Endothelial cell of umbilical vein (primary cell): ENCODE data around the gene EHD2. TPM values are rescaled to one million over a fixed set of nuclear protein-coding genes. Genes with fewer than 3 reads are reported as not detected.

ENCODE experiments used
- BruUV-seq: library from RNA; stranded (reverse); fragments of 400-500 nt; replicated peaks from 2 replicates; lab custom pipeline; 2021; lab: Mats Ljungman, UMichigan
- CTCF ChIA-PET: fragments of 300-600, 350-600 bp; sonication (Branson Sonifier 250); formaldehyde crosslinking; loops from one replicate; lab custom pipeline; 2021; ENCODE audit warnings: antibody characterized with exemption, inconsistent platforms; lab: Charles Lee
- POLR2A ChIA-PET: fragments of 300-600, 350-600 bp; sonication (Branson Sonifier 250); formaldehyde crosslinking; loops from one replicate; lab custom pipeline; 2021; ENCODE audit warnings: antibody characterized with exemption, inconsistent platforms; lab: Charles Lee
- DNase-seq: peaks from one replicate; pipeline ENCODE4 v3.0.0-alpha.2; 2011; ENCODE audit warnings: low read depth, low spot score
- FAIRE-seq: peaks from 2 replicates; lab custom pipeline; 2011; peaks lifted over from hg19 to GRCh38; lab: Jason Lieb, UNC
- H2AFZ ChIP-seq: 2 replicates; pipeline ENCODE4 v1.6.0; 2012; ENCODE audit warnings: low read depth, low read length, control low read depth, inconsistent platforms
- H3K27ac ChIP-seq: 2 replicates; pipeline ENCODE4 v1.5.1; 2011; ENCODE audit warnings: low read depth, mild to moderate bottlenecking, control low read depth, low read length, moderate library complexity; ENCODE audit not compliant: insufficient read depth
- H3K27me3 ChIP-seq, 2 experiments: 2 replicates each; pipeline versions ENCODE4 v1.6.0 to v1.6.1; 2011; ENCODE audit warnings: low read length in 2 of 2, mixed read lengths in 1 of 2; ENCODE audit not compliant: control insufficient read depth in 2 of 2, insufficient read depth in 2 of 2
- H3K36me3 ChIP-seq, 2 experiments: 2 replicates in 1 of 2; 3 replicates in 1 of 2; pipeline ENCODE4 v1.5.1; 2011; ENCODE audit warnings: low read length in 2 of 2, mild to moderate bottlenecking in 1 of 2, moderate library complexity in 1 of 2; ENCODE audit not compliant: control insufficient read depth in 2 of 2, insufficient read depth in 2 of 2; ENCODE audit errors: extremely low read depth in 1 of 2
- H3K4me1 ChIP-seq: 3 replicates; pipeline ENCODE4 v1.5.1; 2011; ENCODE audit warnings: mild to moderate bottlenecking, low read length; ENCODE audit not compliant: control insufficient read depth, insufficient read depth; ENCODE audit errors: extremely low read depth
- H3K4me2 ChIP-seq: 2 replicates; pipeline ENCODE4 v1.6.1; 2011; ENCODE audit warnings: low read length, control low read depth, mixed read lengths; ENCODE audit not compliant: insufficient read depth
- H3K4me3 ChIP-seq, 3 experiments: fragments of 200-600 bp in 1 of 3; sonication (generic), shearing (Covaris generic) in 1 of 3; replicated peaks in 1 of 3; 2 replicates each; pipeline ENCODE4 v1.5.1; 2011 to 2016; ENCODE audit warnings: control low read depth in 3 of 3, low read length in 3 of 3, mild to moderate bottlenecking in 2 of 3, inconsistent platforms in 1 of 3, low read depth in 1 of 3, moderate library complexity in 1 of 3; ENCODE audit not compliant: insufficient read depth in 1 of 3
- H3K79me2 ChIP-seq: 2 replicates; pipeline ENCODE4 v1.6.0; 2012; ENCODE audit warnings: low read length, inconsistent platforms; ENCODE audit not compliant: control insufficient read depth, insufficient read depth
- H3K9ac ChIP-seq: replicated peaks from 2 replicates; pipeline ENCODE3; 2011; ENCODE audit warnings: low read length, control low read depth; ENCODE audit not compliant: insufficient read depth; ENCODE audit errors: extremely low read depth
- H3K9me1 ChIP-seq: replicated peaks from 3 replicates; pipeline ENCODE4 v1.6.0; 2011; ENCODE audit warnings: mild to moderate bottlenecking, low read length; ENCODE audit not compliant: control insufficient read depth, insufficient read depth; ENCODE audit errors: extremely low read depth
- H3K9me3 ChIP-seq: replicated peaks from 2 replicates; pipeline ENCODE4 v1.5.1; 2012; ENCODE audit warnings: low read length, inconsistent platforms; ENCODE audit not compliant: control insufficient read depth, insufficient read depth
- H4K20me1 ChIP-seq: replicated peaks from 2 replicates; pipeline ENCODE3; 2011; ENCODE audit warnings: mild to moderate bottlenecking, low read length; ENCODE audit not compliant: control insufficient read depth, insufficient read depth; ENCODE audit errors: extremely low read depth
- CTCF ChIP-seq, 2 donors: IDR thresholded peaks; 1 replicate in 1 of 2; 2 replicates in 1 of 2; pipeline ENCODE4 v1.5.1; 2011; ENCODE audit warnings: low read length in 2 of 2, mild to moderate bottlenecking in 2 of 2, moderate library complexity in 2 of 2, control low read depth in 1 of 2, inconsistent platforms in 1 of 2, low read depth in 1 of 2; ENCODE audit not compliant: insufficient read depth in 1 of 2; ENCODE audit errors: extremely low read depth in 1 of 2
- EZH2 ChIP-seq: IDR thresholded peaks from 2 replicates; pipeline ENCODE4 v1.6.1; 2012; ENCODE audit warnings: borderline replicate concordance, low read depth, mild to moderate bottlenecking, moderate library complexity, low read length, inconsistent platforms; ENCODE audit not compliant: severe bottlenecking
- FOS ChIP-seq: IDR thresholded peaks from 2 replicates; pipeline ENCODE4 v1.6.1; 2011; ENCODE audit warnings: mild to moderate bottlenecking, low read length, moderate library complexity, borderline replicate concordance; ENCODE audit not compliant: insufficient read depth
- GATA2 ChIP-seq: IDR thresholded peaks from 2 replicates; pipeline ENCODE4 v1.7.0; 2011; ENCODE audit warnings: low read depth, mild to moderate bottlenecking, moderate library complexity, mixed read lengths, low read length; ENCODE audit not compliant: insufficient read length, insufficient read depth
- JUN ChIP-seq: IDR thresholded peaks from 2 replicates; pipeline ENCODE4 v1.6.1; 2011; ENCODE audit warnings: borderline replicate concordance, low read depth; ENCODE audit not compliant: insufficient read length, insufficient read depth
- MAX ChIP-seq: IDR thresholded peaks from 2 replicates; pipeline ENCODE4 v1.6.1; 2011; ENCODE audit not compliant: insufficient read depth, insufficient read length
- MYC ChIP-seq: IDR thresholded peaks from one replicate; pipeline ENCODE4 v1.6.1; 2011; ENCODE audit warnings: mild to moderate bottlenecking, low read depth, low read length
- POLR2A ChIP-seq: IDR thresholded peaks from 2 replicates; pipeline ENCODE4 v1.6.1; 2012; ENCODE audit warnings: low read depth, mild to moderate bottlenecking, control low read depth, low read length
- POLR2AphosphoS5 ChIP-seq: IDR thresholded peaks from 2 replicates; pipeline ENCODE4 v1.6.1; 2012; ENCODE audit warnings: low read depth, mild to moderate bottlenecking, control low read depth, low read length, moderate library complexity; ENCODE audit not compliant: insufficient read depth
- dilution Hi-C: fragments of 300-500 bp; cut with MboI; formaldehyde crosslinking; loops from one replicate; pipeline ENCODE4 v1.15.0; 2019; ENCODE audit warnings: low sequenced_read_pairs; ENCODE audit not compliant: extremely low pct_ligation_motif_present
- intact Hi-C: fragments of 100-400 bp; cut with micrococcal nuclease; formaldehyde crosslinking; loops from one replicate; pipeline ENCODE4 v1.10.0; 2022
- polyA plus RNA-seq, 4 experiments: library from polyadenylated mRNA; depleted of rRNA in 3 of 4; stranded (reverse) in 3 of 4; unstranded in 1 of 4; fragments of >200 nt; gene quantifications; 2 replicates each; pipeline versions ENCODE4 v1.2.1 to v1.2.3, GENCODE V29; 2011 to 2012; ENCODE audit warnings: missing spikeins in 1 of 4
- small RNA-seq: library from RNA; depleted of rRNA; stranded (forward); fragments of <200 nt; gene quantifications from one replicate; pipeline ENCODE3, GENCODE V24; 2012; ENCODE audit warnings: low replicate concordance, low read depth; ENCODE audit not compliant: insufficient read depth, insufficient read length
- total RNA-seq: library from RNA; stranded (reverse); gene quantifications from 2 replicates; pipeline ENCODE4 v1.2.3, GENCODE V29; 2021

EHD2 gene
- total and polyA plus RNA-seq, 2 donors (not counting 3 experiments of a cell fraction or from before 2014, with no cell fraction given), result 110 to 220 TPM

- H3K79me2 ChIP-seq, result no peaks in the 10 kb centered on the region
- ChIA-PET CTCF (interaction anchor here (7.2 kb wide), 1 partner anchor 27 kb away, joined by 169 read pairs; no protein-coding TSS in a partner anchor), POLR2A (no interaction called here)
- no peaks in the 10 kb centered on the region for H3K36me3 ChIP-seq
- H2AFZ ChIP-seq, result no peak overlapping the region
- no peaks in the 10 kb centered on the region for H4K20me1 ChIP-seq
- no peak overlapping the region for H3K4me2 ChIP-seq
- no TSS peak for BruUV-seq
- dilution Hi-C loops, result no loop called here
- H3K4me3 ChIP-seq, result no peak overlapping the region
- H3K27me3 ChIP-seq, result no peaks in the 10 kb centered on the region
- no peaks in the 10 kb centered on the region for H3K9me3 ChIP-seq
- no peak for FAIRE-seq
- no peak for DNase-seq
- TF ChIP-seq POLR2A (no peak), CTCF (IDR thresholded peaks at IDR 0.05; ENCODE audit: extremely low read depth in 1 of 2, insufficient read depth in 1 of 2, low read depth in 1 of 2, low read length in 2 of 2) (no peak), EZH2 (no peak), MAX (no peak), POLR2AphosphoS5 (no peak), GATA2 (no peak), FOS (no peak), JUN (no peak), MYC (no peak)
- no peaks in the 10 kb centered on the region for H3K4me1 ChIP-seq
- no peaks in the 10 kb centered on the region for H3K9me1 ChIP-seq
- intact Hi-C loops, result no loop called here
- no peak overlapping the region for H3K9ac ChIP-seq
- H3K27ac ChIP-seq, result no peak overlapping the region
Measured at GRCh38 chr19:47792616-47793015, 79.4 kb downstream of the EHD2 start.

Small RNA genes lying within 50 kb of the gene (small RNA-seq; reads per million reads assigned to genes)
- gene SNORD23, result not detected

Other genes with a start within 250 kb of the EHD2 start
- gene SLC8A2, start 241.5 kb upstream of the EHD2 start, total RNA-seq, result not detected in 2 replicates
- not detected in 2 replicates for gene SLC8A2, start 241.5 kb upstream of the EHD2 start, polyA plus RNA-seq
- 13.7 and 15.5 TPM in 2 replicates for gene KPTN, start 229.2 kb upstream of the EHD2 start, total RNA-seq
- 14.7 and 15.7 TPM in 2 replicates for gene KPTN, start 229.2 kb upstream of the EHD2 start, polyA plus RNA-seq
- gene NAPA, start 198.4 kb upstream of the EHD2 start, total RNA-seq, result 107 TPM in 2 replicates
- gene NAPA, start 198.4 kb upstream of the EHD2 start, polyA plus RNA-seq, result 154 and 172 TPM in 2 replicates
- gene ZNF541, start 140.3 kb upstream of the EHD2 start, total RNA-seq, result 0.13 TPM in 1 of 2 replicates, not detected in the other
- gene ZNF541, start 140.3 kb upstream of the EHD2 start, polyA plus RNA-seq, result 0.03 and 0.05 TPM in 2 replicates
- gene BICRA, start 104.3 kb upstream of the EHD2 start, total RNA-seq, result 20.5 and 27.0 TPM in 2 replicates
- gene BICRA, start 104.3 kb upstream of the EHD2 start, polyA plus RNA-seq, result 2.0 and 3.8 TPM in 2 replicates
- gene NOP53, start 32.1 kb downstream of the EHD2 start, total RNA-seq, result 150 and 189 TPM in 2 replicates
- gene NOP53, start 32.1 kb downstream of the EHD2 start, polyA plus RNA-seq, result 119 and 127 TPM in 2 replicates
- 220 and 316 TPM in 2 replicates for gene SELENOW, start 65.3 kb downstream of the EHD2 start, total RNA-seq
- gene SELENOW, start 65.3 kb downstream of the EHD2 start, polyA plus RNA-seq, result 613 and 629 TPM in 2 replicates
- gene TPRX1, start 91.1 kb downstream of the EHD2 start, total RNA-seq, result not detected in 2 replicates
- not detected in 2 replicates for gene TPRX1, start 91.1 kb downstream of the EHD2 start, polyA plus RNA-seq
- not detected in 2 replicates for gene CRX, start 108.5 kb downstream of the EHD2 start, total RNA-seq
- not detected in 2 replicates for gene CRX, start 108.5 kb downstream of the EHD2 start, polyA plus RNA-seq
- not detected in 2 replicates for gene TPRX2, start 145.8 kb downstream of the EHD2 start, total RNA-seq
- not detected in 2 replicates for gene TPRX2, start 145.8 kb downstream of the EHD2 start, polyA plus RNA-seq
- not detected in 2 replicates for gene SULT2A1, start 172.9 kb downstream of the EHD2 start, total RNA-seq
- gene SULT2A1, start 172.9 kb downstream of the EHD2 start, polyA plus RNA-seq, result not detected in 2 replicates